ENCODE data around the gene ANXA6.

ANXA6 gene

GRCh38 chr5:151144922-151145321 is 12.7 kb downstream of the ANXA6 start:
- TF ChIP-seq CTCF (IDR thresholded peaks at IDR 0.05; ENCODE audit: insufficient read depth, low read depth, low read length, missing control alignments), result no peak

DNA sequence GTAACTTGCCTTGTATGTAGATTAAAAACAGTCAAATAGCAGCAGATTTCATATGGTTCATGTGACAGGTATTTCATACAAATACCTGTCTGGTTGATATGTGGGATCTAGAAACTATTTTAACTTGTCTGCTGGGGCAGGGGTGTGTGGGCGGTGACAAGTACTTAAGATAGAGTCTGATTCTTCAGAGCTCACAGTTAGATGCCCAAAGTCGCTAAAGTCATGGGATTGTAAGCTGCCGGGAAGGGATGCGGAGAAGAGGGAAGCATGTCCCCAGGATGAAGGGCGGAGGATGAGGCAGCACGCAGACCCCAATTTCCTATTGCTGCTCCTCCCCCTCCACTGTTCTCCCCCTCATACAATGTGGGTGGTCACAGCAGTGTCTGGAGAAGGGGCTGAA is 13.3 kb downstream of the ANXA6 start:
- H3K4me3 ChIP-seq (ENCODE audit: low read depth, low read length), result no peak overlapping the region
- no peak for DNase-seq (ENCODE audit: low read depth)
- TF ChIP-seq CTCF (IDR thresholded peaks at IDR 0.05; ENCODE audit: insufficient read depth, low read depth, low read length, missing control alignments), result no peak

More at GRCh38 chr5:151144922-151145321, 12.7 kb downstream of the ANXA6 start:
- H3K4me3 ChIP-seq (ENCODE audit: low read depth, low read length), result no peak overlapping the region
- peak; percentile 54 for DNase-seq (ENCODE audit: low read depth)

GRCh38 chr5:151143645-151144044 is 13.9 kb downstream of the ANXA6 start:
- no peak for TF ChIP-seq CTCF (IDR thresholded peaks at IDR 0.05; ENCODE audit: insufficient read depth, low read depth, low read length, missing control alignments)
- no peak overlapping the region for H3K4me3 ChIP-seq (ENCODE audit: low read depth, low read length)
- no peak for DNase-seq (ENCODE audit: low read depth)

DNA sequence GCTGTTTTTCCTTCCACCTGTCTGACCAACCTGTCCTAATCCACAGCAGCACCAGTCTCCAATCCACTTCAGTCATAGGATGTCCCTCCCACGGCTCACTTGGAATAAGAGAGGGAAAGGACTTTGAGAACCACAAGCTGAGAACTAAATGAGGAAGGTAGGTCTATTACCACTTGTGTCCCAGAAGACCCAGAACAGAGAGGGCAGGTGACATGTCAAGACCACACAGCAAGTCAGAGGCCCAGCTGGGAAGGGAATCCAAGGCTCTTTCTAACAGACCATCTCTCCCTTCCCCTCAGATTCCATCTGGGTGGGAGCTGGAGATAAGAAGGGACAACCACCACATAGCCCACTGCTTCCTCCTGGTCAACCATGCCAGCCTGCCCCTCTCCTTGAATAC is 14.6 kb downstream of the ANXA6 start:
- no peak for DNase-seq (ENCODE audit: low read depth)
- TF ChIP-seq CTCF (IDR thresholded peaks at IDR 0.05; ENCODE audit: insufficient read depth, low read depth, low read length, missing control alignments), result no peak
- 0 out of 2 replicates have a peak overlapping the region, but pooled peaks have one; percentile 25 for H3K4me3 ChIP-seq (ENCODE audit: low read depth, low read length)

DNA sequence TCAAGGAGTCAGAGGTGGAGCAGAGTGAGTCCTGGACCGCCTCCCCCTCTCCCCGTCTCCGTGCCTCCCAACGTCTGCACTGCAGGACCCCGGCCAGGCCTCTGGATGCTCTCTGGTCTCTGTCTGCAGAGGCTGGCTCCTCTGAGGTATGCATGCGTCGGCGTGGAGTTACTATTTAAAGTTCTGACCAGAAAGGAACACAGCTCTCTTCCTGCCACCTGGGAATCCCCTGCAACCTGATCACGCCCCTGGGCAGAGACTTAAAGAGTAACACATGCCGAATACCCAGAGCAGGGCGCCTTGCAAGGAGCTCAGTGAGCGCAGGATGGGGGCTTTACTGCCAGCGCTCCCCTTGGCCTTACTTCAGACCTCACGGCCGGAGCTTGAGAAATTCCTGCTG is 16.0 kb downstream of the ANXA6 start:
- TF ChIP-seq CTCF (IDR thresholded peaks at IDR 0.05; ENCODE audit: insufficient read depth, low read depth, low read length, missing control alignments), result no peak

DNA sequence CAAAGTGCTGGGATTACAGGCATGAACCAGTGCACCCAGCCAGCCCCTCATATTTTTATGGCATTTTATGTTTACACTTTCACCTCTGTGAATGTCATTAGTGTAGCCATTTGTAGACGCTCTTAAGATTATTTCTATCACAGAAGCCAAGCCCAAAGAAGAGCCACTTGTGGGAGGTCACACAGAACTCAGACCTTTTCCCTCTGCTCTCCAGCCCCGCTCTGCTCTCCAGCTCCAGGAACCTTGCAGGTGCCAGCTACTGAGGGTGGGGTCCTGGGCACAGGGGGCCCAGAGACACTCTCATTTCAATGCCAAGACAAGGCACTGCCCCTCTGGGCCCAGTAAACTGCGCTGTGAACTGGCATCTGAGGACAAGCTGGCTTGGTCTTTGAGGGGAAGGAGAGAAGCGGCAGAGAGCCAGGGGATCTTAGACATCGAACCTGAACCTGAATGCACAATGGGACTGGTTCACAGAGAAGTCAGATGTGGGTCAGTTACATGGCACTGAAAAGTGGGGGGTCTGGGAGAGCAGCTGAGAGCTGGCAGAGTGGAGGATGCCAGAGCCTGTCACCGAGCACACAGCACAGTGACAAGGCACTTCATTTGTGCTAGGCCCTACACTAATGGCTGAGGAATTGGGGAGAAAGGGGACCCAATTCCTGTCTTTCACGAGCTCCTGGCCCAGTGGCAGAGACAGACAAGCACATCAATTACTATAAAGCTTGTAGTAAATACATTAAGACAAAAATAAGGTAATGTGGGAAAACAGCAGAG is 16.7 kb downstream of the ANXA6 start:
- TF ChIP-seq CTCF (IDR thresholded peaks at IDR 0.05; ENCODE audit: insufficient read depth, low read depth, low read length, missing control alignments), result no peak
- peak overlapping the region; percentile 59 for H3K4me3 ChIP-seq (ENCODE audit: low read depth, low read length)
- no peak for DNase-seq (ENCODE audit: low read depth)

More for the DNA sequence above, 16.0 kb downstream of the ANXA6 start:
- DNase-seq (ENCODE audit: low read depth), result peak; percentile 91
- peak overlapping the region; percentile 59 for H3K4me3 ChIP-seq (ENCODE audit: low read depth, low read length)

- no peak for TF ChIP-seq CTCF (IDR thresholded peaks at IDR 0.05; ENCODE audit: insufficient read depth, low read depth, low read length, missing control alignments)
These were observed 17.9 kb downstream of the ANXA6 start for GRCh38 chr5:151139646-151140045.

More at GRCh38 chr5:151139646-151140045, 17.9 kb downstream of the ANXA6 start:
- no peak for DNase-seq (ENCODE audit: low read depth)
- H3K4me3 ChIP-seq (ENCODE audit: low read depth, low read length), result no peak overlapping the region

Measured in GM12865 (cell line).